HG03342 (cell line): Measurements from ENCODE around the gene CACNB2.
"Not testable (repeated sequence)": the region's sequence is repeated elsewhere in the genome, so short reads cannot be mapped to it uniquely, and the experiment has no call there.

Experiments
- ATAC-seq: cut with Tn5 transposase; IDR thresholded peaks from one replicate; pipeline ENCODE4 v1.9.1; 2021; ENCODE audit warnings: mild to moderate bottlenecking, moderate library complexity; ENCODE audit not compliant: unreplicated experiment

CACNB2 gene

GRCh38 chr10:18438361-18439126 lies 298.3 kb downstream of the CACNB2 start:
- ATAC-seq: no peak

GRCh38 chr10:18439601-18440000 lies 299.4 kb downstream of the CACNB2 start:
- no peak for ATAC-seq

- ATAC-seq: not testable (repeated sequence)
These were observed 305.4 kb downstream of the CACNB2 start for GRCh38 chr10:18445635-18446034.

- no peak for ATAC-seq
These were observed 306.0 kb downstream of the CACNB2 start for GRCh38 chr10:18446205-18446604.

GRCh38 chr10:18449611-18450026 lies 309.4 kb downstream of the CACNB2 start:
- ATAC-seq: no peak

- ATAC-seq: no peak
These were observed 310.1 kb downstream of the CACNB2 start for GRCh38 chr10:18450298-18450697.

GRCh38 chr10:18455086-18455884 lies 315.1 kb downstream of the CACNB2 start:
- ATAC-seq: no peak

- peak; percentile 98 for ATAC-seq
These were observed 316.8 kb downstream of the CACNB2 start for GRCh38 chr10:18456984-18457383.

- ATAC-seq: no peak
These were observed 319.8 kb downstream of the CACNB2 start for GRCh38 chr10:18460032-18460431.

- no peak for ATAC-seq
These were observed 323.5 kb downstream of the CACNB2 start for GRCh38 chr10:18463673-18464211.

GRCh38 chr10:18469125-18469524 lies 328.9 kb downstream of the CACNB2 start:
- no peak for ATAC-seq

- no peak for ATAC-seq
These were observed 332.8 kb downstream of the CACNB2 start for GRCh38 chr10:18472977-18473376.

- no peak for ATAC-seq
These were observed 333.3 kb downstream of the CACNB2 start for GRCh38 chr10:18473424-18474117.

- ATAC-seq: no peak
These were observed 333.9 kb downstream of the CACNB2 start for GRCh38 chr10:18474118-18474455.

GRCh38 chr10:18476076-18476647 lies 335.9 kb downstream of the CACNB2 start:
- ATAC-seq: no peak

- ATAC-seq: no peak
These were observed 338.1 kb downstream of the CACNB2 start for GRCh38 chr10:18478354-18478753.

- ATAC-seq: no peak
These were observed 339.3 kb downstream of the CACNB2 start for GRCh38 chr10:18479502-18479901.

GRCh38 chr10:18483516-18484186 lies 343.4 kb downstream of the CACNB2 start:
- ATAC-seq: no peak

- no peak for ATAC-seq
These were observed 346.2 kb downstream of the CACNB2 start for GRCh38 chr10:18486438-18486837.

- no peak for ATAC-seq
These were observed 350.5 kb downstream of the CACNB2 start for GRCh38 chr10:18490755-18491154.
